Activated CD4-positive, alpha-beta T cell treated with anti-CD3 and anti-CD28 coated beads, Interleukin-2, amount 10 ng/mL, durations not matched to agents 24 days and 14 days (primary cell): ENCODE results near the gene PPP5C. TPM values are rescaled to one million over a fixed set of nuclear protein-coding genes. Genes with fewer than 3 reads are reported as not detected.
A peak's percentile ranks its signal among the peaks of the same experiment; 100 is the strongest.

Experiments
- DNase-seq: peaks from one replicate; pipeline ENCODE4 v3.0.0; 2022
- H3K27ac Mint-ChIP-seq: one replicate; pipeline ENCODE4 v1.8.0; 2022; ENCODE audit warnings: mild to moderate bottlenecking, mixed read lengths
- H3K27me3 Mint-ChIP-seq: one replicate; pipeline ENCODE4 v1.8.0; 2022; ENCODE audit warnings: mixed read lengths
- H3K36me3 Mint-ChIP-seq: one replicate; pipeline ENCODE4 v1.8.0; 2022; ENCODE audit warnings: low read depth, mild to moderate bottlenecking, mixed read lengths
- H3K4me1 Mint-ChIP-seq: one replicate; pipeline ENCODE4 v1.8.0; 2021; ENCODE audit warnings: mixed read lengths
- H3K4me3 Mint-ChIP-seq: one replicate; pipeline ENCODE4 v1.8.0; 2022; ENCODE audit warnings: mild to moderate bottlenecking, moderate library complexity, mixed read lengths
- H3K9me3 Mint-ChIP-seq: one replicate; pipeline ENCODE4 v1.8.0; 2021; ENCODE audit warnings: mixed read lengths
- intact Hi-C: fragments of 100-400 bp; cut with micrococcal nuclease; formaldehyde crosslinking; loops from one replicate; pipeline ENCODE4 v1.15.1; 2023
- total RNA-seq: library from RNA; stranded (reverse); gene quantifications from 2 replicates; pipeline ENCODE4 v1.2.3, GENCODE V29; 2022

Gene PPP5C
- total RNA-seq, 1 donor from 2014 or later, result 169 TPM

DNA sequence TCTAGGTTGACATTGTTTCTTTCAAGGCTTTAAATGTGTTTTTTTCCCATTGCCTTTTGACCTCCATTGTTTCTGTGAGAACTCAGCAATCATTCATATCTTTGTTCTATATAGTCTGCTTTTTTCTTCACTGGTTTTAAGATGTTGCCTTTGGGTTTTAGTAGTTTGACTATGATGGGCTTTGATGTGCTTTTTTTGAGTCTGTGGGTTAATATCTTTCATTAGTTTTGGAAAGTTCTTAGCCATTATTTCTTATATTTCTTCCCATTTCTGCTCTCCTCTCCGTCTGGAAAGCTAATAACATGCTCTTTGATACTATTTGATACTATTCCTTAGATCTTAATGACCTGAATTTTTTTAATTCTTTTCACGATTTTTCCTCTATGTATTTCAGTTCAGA, 33.8 kb downstream of the PPP5C start:
- Mint-ChIP-seq H3K27me3 (no peaks in the 10 kb centered on the region), H3K27ac (no peak overlapping the region), H3K4me1 (peaks cover 3% of the 10 kb centered on the region), H3K36me3 (peaks cover 74% of the 10 kb centered on the region), H3K9me3 (no peaks in the 10 kb centered on the region), H3K4me3 (no peak overlapping the region)
- intact Hi-C loops, result no loop called here
- DNase-seq, result no peak

DNA sequence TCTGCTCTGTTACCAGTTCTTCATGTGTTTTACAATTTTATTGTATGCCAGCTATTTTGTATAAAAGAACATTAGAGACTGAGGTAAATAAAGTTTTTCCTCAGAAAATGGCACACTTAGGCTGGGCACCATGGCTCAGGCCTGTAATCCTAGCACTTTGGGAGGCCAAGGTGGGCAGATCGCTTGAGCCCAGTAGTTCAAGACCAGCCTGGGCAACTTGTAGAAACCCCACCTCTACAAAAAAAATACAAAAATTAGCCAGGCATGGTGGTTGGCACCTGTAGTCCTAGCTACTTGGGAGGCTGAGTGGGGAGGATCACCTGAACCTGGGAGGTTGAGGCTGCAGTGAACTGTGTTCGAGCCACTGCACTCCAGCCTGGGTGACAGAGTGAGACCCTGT, 34.5 kb downstream of the PPP5C start:
- Mint-ChIP-seq H3K27ac (no peak overlapping the region), H3K36me3 (peaks cover 70% of the 10 kb centered on the region), H3K4me3 (no peak overlapping the region), H3K9me3 (no peaks in the 10 kb centered on the region), H3K4me1 (peaks cover 3% of the 10 kb centered on the region), H3K27me3 (no peaks in the 10 kb centered on the region)
- DNase-seq, result no peak
- intact Hi-C loops, result no loop called here

DNA sequence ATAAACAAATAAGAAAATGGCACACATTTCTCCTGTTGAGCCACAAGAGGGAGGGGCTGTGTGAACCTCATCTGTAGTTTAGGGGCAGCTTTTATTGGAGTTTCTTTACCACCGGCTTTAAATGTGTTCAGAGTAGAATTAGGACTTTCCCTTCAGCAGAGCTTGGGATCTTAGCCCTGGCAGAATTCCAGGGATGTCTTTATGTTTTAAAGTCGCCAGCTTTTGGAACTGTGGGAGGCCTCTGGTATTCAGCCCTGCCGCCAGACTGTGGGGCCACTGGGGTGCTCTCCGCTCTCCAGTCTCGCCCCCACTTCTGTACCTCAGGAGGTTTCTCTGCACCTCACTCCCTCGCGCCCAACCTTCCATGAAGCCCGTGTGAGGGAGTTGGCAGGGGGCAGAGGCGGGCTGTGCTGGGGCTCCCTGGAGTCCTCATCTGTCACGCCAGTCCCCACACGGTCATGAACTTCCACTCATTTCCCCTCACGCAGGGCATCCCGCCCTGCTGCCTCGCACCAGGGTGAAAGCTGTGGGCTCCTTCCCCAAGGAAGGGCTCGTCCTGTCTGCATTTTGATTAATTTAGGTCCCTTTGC, 35.0 kb downstream of the PPP5C start:
- H3K36me3 Mint-ChIP-seq, result peaks cover 67% of the 10 kb centered on the region
- H3K4me3 Mint-ChIP-seq, result no peak overlapping the region
- intact Hi-C loops, result no loop called here
- DNase-seq, result no peak
- peaks cover 3% of the 10 kb centered on the region for H3K4me1 Mint-ChIP-seq
- no peak overlapping the region for H3K27ac Mint-ChIP-seq
- no peaks in the 10 kb centered on the region for H3K9me3 Mint-ChIP-seq
- no peaks in the 10 kb centered on the region for H3K27me3 Mint-ChIP-seq

DNA sequence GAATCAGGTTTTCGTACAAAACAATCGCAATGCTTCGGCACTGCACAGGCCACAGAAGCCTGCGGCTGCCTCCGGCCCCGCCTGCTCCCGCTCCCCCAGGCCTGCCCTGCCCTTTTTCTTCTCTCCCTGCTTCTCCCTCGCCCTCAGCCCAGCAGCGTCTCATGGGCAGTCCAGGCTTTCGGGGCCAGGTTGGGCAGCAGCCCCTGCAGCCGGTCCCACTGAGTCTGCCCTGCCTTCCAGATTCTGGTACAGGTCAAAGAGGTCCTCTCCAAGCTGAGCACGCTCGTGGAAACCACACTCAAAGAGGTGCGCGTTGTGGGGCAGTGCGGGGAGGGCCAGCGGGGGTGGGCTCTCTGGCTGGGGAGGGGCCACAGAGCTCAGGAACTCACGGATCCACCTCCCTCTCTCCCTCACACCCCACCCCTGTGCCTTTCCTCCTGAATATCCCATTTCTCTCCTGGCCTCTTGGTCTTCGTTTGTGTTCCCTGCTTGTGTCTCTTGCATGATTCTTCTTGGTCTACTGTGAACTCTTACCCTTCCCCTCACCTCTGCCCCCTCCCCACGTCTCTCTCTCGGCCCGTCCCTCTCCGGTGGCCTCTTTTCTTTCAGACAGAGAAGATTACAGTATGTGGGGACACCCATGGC, 36.4 kb downstream of the PPP5C start:
- Mint-ChIP-seq H3K36me3 (peaks cover 68% of the 10 kb centered on the region), H3K27ac (no peak overlapping the region), H3K9me3 (no peaks in the 10 kb centered on the region), H3K4me3 (no peak overlapping the region), H3K4me1 (peaks cover 2% of the 10 kb centered on the region), H3K27me3 (no peaks in the 10 kb centered on the region)
- no peak for DNase-seq
- intact Hi-C loops, result no loop called here

DNA sequence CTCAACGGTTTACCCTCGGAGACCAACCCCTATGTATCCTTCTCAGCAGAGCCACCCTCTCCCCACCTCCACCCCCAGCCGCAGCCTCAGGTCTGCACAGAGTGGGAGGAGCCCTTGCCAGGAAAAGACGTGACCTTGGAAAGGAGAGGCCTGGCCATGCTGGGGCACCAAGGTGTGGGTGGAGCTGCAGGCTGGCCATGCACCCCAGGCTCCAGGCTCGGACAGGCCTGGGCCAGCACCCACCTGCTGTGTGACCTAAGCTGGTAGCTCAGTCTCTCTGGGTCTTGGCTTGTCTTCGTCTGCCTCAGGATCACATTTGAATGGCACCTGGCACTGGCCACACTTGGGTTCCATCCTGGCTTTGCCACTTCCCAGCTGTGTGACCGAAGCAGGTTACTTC, 37.0 kb downstream of the PPP5C start:
- intact Hi-C loops, result no loop called here
- Mint-ChIP-seq H3K4me1 (peaks cover 2% of the 10 kb centered on the region), H3K27me3 (no peaks in the 10 kb centered on the region), H3K9me3 (no peaks in the 10 kb centered on the region), H3K27ac (no peak overlapping the region), H3K4me3 (no peak overlapping the region), H3K36me3 (peaks cover 68% of the 10 kb centered on the region)
- DNase-seq, result no peak

DNA sequence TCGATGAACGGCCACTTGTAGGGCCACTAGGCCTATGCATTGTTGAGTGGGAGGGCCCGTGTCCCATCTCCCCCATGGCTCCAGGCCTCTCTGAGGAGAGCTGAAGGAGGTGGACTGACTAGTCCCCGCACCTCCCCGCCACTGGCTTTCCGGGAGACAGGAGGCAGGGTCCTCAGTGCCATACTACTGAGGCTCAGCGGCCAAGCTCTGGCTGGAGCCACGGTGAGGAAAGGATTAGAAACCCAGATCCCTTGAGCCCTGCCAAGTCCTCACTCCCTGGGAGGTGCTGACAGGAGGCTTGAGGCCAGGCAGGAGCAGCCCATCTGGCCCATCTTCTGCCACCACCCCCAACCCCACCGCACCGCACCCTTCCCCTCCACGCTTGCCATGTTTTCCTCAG, 37.5 kb downstream of the PPP5C start:
- intact Hi-C loops, result no loop called here
- H3K36me3 Mint-ChIP-seq, result peaks cover 68% of the 10 kb centered on the region

DNA sequence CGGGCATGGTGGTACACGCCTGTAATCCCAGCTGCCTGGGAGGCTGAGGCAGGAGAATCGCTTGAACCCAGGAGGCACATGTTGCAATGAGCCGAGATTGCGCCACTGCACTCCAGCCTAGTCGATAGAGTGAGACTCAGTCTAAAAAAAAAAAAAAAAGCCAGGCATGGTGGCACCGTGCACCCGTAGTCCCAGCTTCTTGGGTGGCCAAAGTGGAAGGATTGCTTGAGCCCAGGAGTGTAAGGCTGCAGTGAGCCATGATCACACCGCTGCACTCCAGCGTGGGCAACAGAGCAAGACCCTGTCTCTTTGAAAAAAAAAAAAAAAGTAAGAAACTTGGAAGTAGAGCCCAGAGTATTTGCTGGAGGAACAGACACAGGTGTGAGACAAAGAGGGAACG, 38.7 kb downstream of the PPP5C start:
- no peak overlapping the region for H3K27ac Mint-ChIP-seq
- H3K27me3 Mint-ChIP-seq, result no peaks in the 10 kb centered on the region
- H3K36me3 Mint-ChIP-seq, result peaks cover 71% of the 10 kb centered on the region

More for the DNA sequence above, 37.5 kb downstream of the PPP5C start:
- DNase-seq, result no peak
- H3K27ac Mint-ChIP-seq, result peak overlapping the region; percentile 24
- no peaks in the 10 kb centered on the region for H3K27me3 Mint-ChIP-seq
- H3K4me1 Mint-ChIP-seq, result peaks cover 2% of the 10 kb centered on the region
- no peaks in the 10 kb centered on the region for H3K9me3 Mint-ChIP-seq
- no peak overlapping the region for H3K4me3 Mint-ChIP-seq

DNA sequence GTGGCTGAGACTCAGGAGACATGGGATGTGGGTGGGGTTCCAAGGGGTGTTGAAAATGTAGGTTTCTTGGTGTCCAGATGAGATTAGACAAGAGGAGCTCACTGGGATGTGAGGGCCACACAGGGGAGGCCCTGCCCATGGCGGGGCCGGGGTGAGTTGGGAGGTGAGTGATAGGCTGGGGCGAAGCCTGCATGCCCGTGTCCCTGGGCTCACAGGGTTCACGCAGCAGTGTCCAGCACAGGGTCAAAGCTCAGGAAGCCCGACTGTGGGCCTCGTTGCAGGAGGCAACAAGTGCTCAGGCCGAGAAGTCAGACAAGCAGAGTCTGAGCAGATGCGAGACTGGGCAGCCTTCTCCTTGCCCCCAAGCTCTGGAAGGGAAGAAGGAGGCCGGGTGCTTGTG, 39.3 kb downstream of the PPP5C start:
- no peak overlapping the region for H3K4me3 Mint-ChIP-seq
- peaks cover 68% of the 10 kb centered on the region for H3K36me3 Mint-ChIP-seq
- peak overlapping the region; percentile 28 for H3K27ac Mint-ChIP-seq
- intact Hi-C loops, result no loop called here
- DNase-seq, result no peak
- no peaks in the 10 kb centered on the region for H3K4me1 Mint-ChIP-seq
- H3K27me3 Mint-ChIP-seq, result no peaks in the 10 kb centered on the region
- no peaks in the 10 kb centered on the region for H3K9me3 Mint-ChIP-seq

More for the DNA sequence above, 38.7 kb downstream of the PPP5C start:
- intact Hi-C loops, result no loop called here
- H3K4me1 Mint-ChIP-seq, result no peaks in the 10 kb centered on the region
- no peaks in the 10 kb centered on the region for H3K9me3 Mint-ChIP-seq
- H3K4me3 Mint-ChIP-seq, result no peak overlapping the region
- no peak for DNase-seq

DNA sequence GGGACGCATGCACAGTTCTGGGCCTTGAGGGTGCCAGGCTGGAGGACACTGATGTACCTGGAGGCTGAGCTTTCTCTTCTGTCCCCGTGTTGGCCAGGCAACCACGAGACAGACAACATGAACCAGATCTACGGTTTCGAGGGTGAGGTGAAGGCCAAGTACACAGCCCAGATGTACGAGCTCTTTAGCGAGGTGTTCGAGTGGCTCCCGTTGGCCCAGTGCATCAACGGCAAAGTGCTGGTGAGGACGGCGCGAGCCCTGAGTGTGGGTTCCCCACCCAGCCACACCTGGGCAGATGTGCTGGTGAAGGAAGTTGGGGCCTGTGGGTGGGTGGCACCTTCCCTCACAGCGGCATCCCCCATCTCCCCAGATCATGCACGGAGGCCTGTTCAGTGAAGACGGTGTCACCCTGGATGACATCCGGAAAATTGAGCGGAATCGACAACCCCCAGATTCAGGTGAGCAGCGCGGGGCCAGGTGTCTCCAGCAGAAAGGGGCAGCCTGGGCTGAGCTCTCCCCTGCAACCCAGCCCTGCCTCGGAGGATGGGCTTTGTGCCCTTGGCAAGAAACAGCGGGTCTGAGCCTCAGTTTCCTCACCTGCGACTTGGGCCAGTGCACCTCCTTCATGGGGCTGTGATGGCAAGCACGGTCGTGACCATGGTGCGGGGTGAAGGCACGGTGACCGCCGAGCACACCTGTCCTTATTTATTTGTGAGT, 40.3 kb downstream of the PPP5C start:
- peaks cover 67% of the 10 kb centered on the region for H3K36me3 Mint-ChIP-seq

DNA sequence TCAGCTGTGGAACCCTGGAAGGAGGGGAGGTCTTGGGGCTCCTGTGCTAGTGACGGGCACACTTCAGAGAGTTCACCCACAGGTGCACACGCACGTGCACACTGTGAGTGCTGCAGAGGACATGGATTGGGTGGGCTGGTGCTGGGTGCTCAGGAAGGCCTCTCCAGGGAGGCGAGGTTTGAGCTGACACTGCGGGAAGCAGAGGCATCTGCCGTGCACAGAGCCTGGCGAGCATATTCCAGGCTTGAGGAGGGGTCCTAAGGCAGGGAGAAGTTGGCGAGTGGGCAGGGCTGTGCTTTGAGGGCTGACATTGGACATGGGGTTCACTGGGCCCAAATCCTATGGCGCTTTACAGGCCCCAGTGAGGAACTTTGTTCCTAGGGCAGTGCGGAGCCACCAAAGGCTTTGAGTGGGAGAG, 40.8 kb downstream of the PPP5C start:
- DNase-seq, result no peak
- Mint-ChIP-seq H3K36me3 (peaks cover 65% of the 10 kb centered on the region), H3K4me3 (no peak overlapping the region), H3K27ac (no peak overlapping the region), H3K4me1 (no peaks in the 10 kb centered on the region), H3K9me3 (no peaks in the 10 kb centered on the region), H3K27me3 (no peaks in the 10 kb centered on the region)
- intact Hi-C loops, result no loop called here

More for the DNA sequence above, 40.3 kb downstream of the PPP5C start:
- Mint-ChIP-seq H3K9me3 (no peaks in the 10 kb centered on the region), H3K4me1 (no peaks in the 10 kb centered on the region), H3K4me3 (no peak overlapping the region), H3K27me3 (no peaks in the 10 kb centered on the region), H3K27ac (no peak overlapping the region)
- intact Hi-C loops, result no loop called here
- DNase-seq, result no peak

DNA sequence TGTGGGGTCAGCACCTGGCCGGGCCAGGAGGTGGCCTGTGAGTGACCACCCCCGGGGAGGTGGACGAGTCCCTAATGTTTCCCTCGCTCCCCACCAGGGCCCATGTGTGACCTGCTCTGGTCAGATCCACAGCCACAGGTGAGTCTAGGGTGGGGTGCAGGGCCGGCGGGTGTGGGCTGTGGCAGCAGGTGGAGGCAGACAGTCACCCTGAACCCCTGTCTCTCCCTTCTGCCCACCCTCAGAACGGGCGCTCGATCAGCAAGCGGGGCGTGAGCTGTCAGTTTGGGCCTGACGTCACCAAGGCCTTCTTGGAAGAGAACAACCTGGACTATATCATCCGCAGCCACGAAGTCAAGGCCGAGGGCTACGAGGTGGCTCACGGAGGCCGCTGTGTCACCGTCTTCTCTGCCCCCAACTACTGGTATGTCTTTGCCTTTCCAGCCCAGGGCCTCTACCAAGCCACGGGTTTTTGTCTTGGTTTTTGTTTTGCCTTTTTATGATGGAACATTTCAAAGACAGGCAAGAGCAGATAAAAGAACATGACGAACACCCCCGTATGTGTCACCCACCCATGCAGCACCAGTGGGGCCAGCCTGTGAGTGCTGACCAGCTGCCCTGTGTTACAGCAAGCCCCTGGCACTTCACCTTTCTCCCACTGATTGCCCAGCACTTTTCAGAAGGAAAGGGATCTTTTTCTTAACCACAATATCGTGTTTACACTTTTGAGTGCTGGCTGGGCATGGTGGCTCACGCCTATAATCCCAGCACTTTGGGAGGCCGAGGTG, 41.6 kb downstream of the PPP5C start:
- Mint-ChIP-seq H3K27me3 (no peaks in the 10 kb centered on the region), H3K4me1 (no peaks in the 10 kb centered on the region), H3K36me3 (peaks cover 64% of the 10 kb centered on the region), H3K9me3 (no peaks in the 10 kb centered on the region), H3K4me3 (no peak overlapping the region), H3K27ac (no peak overlapping the region)
- intact Hi-C loops, result no loop called here
- no peak for DNase-seq

DNA sequence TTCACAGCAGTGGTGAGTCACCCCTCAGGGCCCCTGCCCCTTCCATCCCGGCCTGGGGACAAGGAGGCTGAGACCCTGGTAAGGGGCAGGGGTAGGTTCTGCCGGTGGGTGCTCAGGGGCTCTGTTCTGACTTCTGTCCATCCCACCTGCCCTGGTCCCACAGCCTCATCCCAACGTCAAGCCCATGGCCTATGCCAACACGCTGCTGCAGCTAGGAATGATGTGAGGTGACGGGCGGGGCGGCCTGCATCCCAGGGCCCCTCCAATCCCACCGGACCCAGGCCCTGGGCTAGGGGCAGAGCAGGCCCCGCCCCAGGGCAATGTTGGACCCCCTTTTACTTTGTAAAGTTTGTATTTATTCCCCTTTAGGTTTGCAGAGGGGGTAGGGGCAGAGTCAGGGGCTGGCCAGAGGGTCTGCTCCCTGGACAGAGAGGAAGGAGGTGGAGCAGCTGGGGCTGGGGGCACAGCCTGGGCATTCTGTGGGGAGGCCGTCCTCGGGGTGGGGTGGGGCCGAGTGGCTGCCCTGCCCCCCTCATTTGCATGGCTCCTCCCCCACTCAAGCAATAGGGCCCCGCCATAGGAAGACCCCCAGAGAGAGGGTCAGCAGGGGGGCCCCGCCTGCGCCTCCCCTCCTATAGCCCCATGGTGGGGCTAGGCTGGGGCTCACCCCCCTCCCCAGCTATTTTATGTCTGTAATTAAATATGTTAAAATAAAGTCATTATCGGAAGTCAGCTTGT, 43.4 kb downstream of the PPP5C start:
- Mint-ChIP-seq H3K27me3 (no peaks in the 10 kb centered on the region), H3K4me3 (no peak overlapping the region), H3K36me3 (peaks cover 51% of the 10 kb centered on the region), H3K9me3 (no peaks in the 10 kb centered on the region), H3K27ac (no peak overlapping the region), H3K4me1 (peaks cover 2% of the 10 kb centered on the region)
- intact Hi-C loops, result no loop called here
- DNase-seq, result no peak

DNA sequence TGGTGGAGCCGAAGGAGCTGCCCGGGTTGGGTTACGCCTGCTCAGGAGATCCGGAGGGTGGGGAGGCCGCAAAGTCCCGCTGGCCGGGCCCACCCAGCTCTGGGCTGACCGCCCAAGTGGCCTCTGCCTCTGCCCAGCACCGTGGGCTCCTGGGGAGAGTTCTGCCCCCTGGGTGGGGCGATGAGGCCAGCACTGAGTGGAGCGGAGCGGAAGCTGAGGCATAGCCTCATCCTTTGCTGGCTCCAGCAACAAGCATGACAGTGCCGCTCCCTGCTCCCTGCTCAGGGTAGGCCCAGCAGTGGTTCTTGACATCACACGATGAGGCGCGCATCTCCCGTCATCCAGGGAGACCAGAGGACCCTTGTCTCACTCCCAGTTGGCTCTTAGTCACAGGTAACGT, 44.0 kb downstream of the PPP5C start:
- peaks cover 52% of the 10 kb centered on the region for H3K36me3 Mint-ChIP-seq
- no peak overlapping the region for H3K4me3 Mint-ChIP-seq
- no peak overlapping the region for H3K27ac Mint-ChIP-seq
- intact Hi-C loops, result no loop called here
- H3K27me3 Mint-ChIP-seq, result no peaks in the 10 kb centered on the region
- no peak for DNase-seq
- no peaks in the 10 kb centered on the region for H3K9me3 Mint-ChIP-seq
- H3K4me1 Mint-ChIP-seq, result peaks cover 2% of the 10 kb centered on the region
